HEK293T (cell line): Measurements from ENCODE around the gene NHS.

Experiments
- ARNT ChIP-seq: fragments of 450-650 bp; IDR thresholded peaks from 2 replicates; pipeline ENCODE4 v1.6.1; 2017; ENCODE audit warnings: mild to moderate bottlenecking
- FOXM1 ChIP-seq: fragments of 450-650 bp; IDR thresholded peaks from 2 replicates; pipeline ENCODE4 v1.6.1; 2017; ENCODE audit warnings: mild to moderate bottlenecking, borderline replicate concordance
- SP1 ChIP-seq: fragments of 450-650 bp; IDR thresholded peaks from 2 replicates; pipeline ENCODE4 v1.6.1; 2017
- TARDBP ChIP-seq: fragments of 450-650 bp; IDR thresholded peaks from 2 replicates; pipeline ENCODE4 v1.6.1; 2016

DNA sequence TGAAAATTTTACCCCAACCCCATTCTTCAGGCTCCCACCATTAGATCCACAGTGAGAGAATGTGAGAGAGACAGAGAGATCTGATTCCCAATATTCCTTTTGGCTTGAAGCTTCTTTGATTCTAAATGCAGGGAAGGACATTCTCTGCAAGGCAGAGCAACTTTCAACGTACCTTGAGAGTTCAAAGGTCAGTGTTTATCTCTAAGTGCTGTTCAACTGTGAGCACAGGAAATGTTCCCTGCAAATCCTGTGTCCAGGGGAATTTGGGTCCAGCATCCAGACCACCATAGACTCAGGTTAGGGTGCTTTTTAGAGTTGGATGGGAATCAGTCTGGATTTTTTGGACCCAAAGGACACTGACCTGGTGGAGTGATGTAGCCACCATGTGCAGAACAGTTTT is 97.4 kb downstream of the NHS start:
- TF ChIP-seq TARDBP (no peak), SP1 (no peak), ARNT (no peak), FOXM1 (no peak)
